ENCODE measurements around the gene NARS2.

The NARS2 gene

DNA sequence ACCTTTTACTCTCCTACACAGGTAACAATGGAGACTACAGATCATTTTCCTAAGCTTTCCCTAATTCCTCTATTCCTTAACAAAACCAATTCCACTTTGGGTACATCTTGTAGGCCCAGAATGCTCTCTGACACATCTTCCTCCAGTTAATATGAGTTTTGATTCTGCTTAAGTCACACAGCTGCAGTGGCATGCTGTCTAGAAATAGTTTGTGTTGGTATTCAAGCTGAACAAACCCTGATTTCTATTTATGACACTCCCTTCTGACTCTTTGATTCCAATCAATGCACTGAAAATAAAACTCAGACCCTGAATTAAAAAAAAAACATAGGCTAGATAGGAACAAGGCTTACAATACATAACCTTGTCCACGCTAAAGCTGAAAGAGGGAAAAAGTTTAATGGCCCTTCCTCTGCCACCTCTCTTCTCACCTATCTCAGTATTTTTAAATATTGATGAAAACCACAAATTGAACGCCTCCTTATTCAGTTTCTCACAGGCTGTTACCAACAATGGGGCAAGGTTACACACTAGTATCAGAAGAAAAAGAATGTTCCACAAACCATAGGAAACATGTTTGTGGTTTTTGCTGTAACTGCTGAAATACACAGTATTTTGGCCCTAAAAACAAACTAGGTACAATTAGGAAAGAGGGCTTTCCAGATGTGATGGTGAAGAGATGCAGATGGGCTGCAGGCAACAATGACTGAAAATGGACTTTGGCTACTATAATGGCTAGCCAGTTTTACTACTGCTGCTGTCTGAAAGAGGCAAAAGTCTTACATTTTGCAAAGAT lies 121.3 kb downstream of the NARS2 start:
- H3K4me3 ChIP-seq (ENCODE audit: low read depth, low read length): no peak overlapping the region
- CTCF ChIA-PET: interaction anchor here (0.6 kb wide), 1 partner anchor 407 kb away, joined by 3 read pairs; no protein-coding TSS in a partner anchor
- POLR2A ChIA-PET: no interaction called here
- TF ChIP-seq CTCF (IDR thresholded peaks at IDR 0.05; ENCODE audit: insufficient read depth, low read length, missing control alignments): no peak
- no peak for DNase-seq (ENCODE audit: low read depth, low spot score)

GRCh38 chr11:78451371-78452150 lies 123.1 kb downstream of the NARS2 start:
- ChIA-PET CTCF (interaction anchor here (1.5 kb wide), 1 partner anchor 17 kb away, joined by 4 read pairs; no protein-coding TSS in a partner anchor), POLR2A (no interaction called here)

GRCh38 chr11:78450866-78451265 lies 123.8 kb downstream of the NARS2 start:
- no peak for TF ChIP-seq CTCF (IDR thresholded peaks at IDR 0.05; ENCODE audit: insufficient read depth, low read length, missing control alignments)
- no peak overlapping the region for H3K4me3 ChIP-seq (ENCODE audit: low read depth, low read length)
- no peak for DNase-seq (ENCODE audit: low read depth, low spot score)
- CTCF ChIA-PET: no interaction called here
- POLR2A ChIA-PET: no interaction called here

More at GRCh38 chr11:78451371-78452150, 123.1 kb downstream of the NARS2 start:
- DNase-seq (ENCODE audit: low read depth, low spot score): no peak
- H3K4me3 ChIP-seq (ENCODE audit: low read depth, low read length): no peak overlapping the region
- TF ChIP-seq CTCF (IDR thresholded peaks at IDR 0.05; ENCODE audit: insufficient read depth, low read length, missing control alignments): no peak

DNA sequence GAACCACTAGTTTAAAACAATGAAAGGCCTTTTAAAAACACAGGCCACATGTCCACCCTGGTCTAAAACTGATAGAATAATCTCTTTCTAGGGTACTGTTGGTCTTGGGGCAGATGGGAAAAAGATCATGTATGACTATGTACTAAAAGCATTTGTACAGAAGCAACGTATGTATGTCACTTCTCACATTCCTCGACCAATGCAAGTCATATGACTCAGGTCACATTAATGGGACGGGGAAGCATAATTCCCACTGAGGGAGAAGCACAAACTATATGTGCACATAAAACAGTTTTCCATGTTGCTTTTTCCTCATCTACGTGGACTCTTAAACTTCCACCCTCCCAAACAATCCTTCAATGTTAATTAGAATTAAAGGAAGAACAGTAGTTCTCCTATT lies 124.8 kb downstream of the NARS2 start:
- DNase-seq (ENCODE audit: low read depth, low spot score): no peak
- TF ChIP-seq CTCF (IDR thresholded peaks at IDR 0.05; ENCODE audit: insufficient read depth, low read length, missing control alignments): no peak
- no peak overlapping the region for H3K4me3 ChIP-seq (ENCODE audit: low read depth, low read length)
- ChIA-PET POLR2A (no interaction called here), CTCF (no interaction called here)

DNA sequence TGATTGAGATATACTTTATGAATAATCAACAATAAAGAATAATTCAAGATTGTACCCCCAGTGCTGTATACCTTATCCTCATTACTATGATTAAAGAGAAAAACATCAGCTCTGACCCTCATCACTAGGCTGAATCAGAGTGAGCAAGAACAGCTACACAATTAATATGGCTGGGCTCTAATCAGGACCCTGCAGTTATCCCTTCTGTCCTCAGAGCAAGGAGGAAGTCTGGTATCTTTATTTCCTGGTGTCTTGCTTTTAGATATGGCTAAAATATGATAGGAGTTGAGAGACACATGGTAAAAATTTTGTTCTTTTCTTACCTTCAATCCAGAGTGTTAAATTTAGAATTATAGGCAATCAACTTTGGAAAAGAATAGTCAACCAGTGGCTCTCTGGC lies 128.5 kb downstream of the NARS2 start:
- TF ChIP-seq CTCF (IDR thresholded peaks at IDR 0.05; ENCODE audit: insufficient read depth, low read length, missing control alignments): no peak
- POLR2A ChIA-PET: no interaction called here
- CTCF ChIA-PET: interaction anchor here (1.1 to 1.6 kb wide), 4 partner anchors 10 to 28 kb away, joined by 3 to 4 read pairs (median 3); no protein-coding TSS in a partner anchor
- no peak for DNase-seq (ENCODE audit: low read depth, low spot score)
- H3K4me3 ChIP-seq (ENCODE audit: low read depth, low read length): no peak overlapping the region

DNA sequence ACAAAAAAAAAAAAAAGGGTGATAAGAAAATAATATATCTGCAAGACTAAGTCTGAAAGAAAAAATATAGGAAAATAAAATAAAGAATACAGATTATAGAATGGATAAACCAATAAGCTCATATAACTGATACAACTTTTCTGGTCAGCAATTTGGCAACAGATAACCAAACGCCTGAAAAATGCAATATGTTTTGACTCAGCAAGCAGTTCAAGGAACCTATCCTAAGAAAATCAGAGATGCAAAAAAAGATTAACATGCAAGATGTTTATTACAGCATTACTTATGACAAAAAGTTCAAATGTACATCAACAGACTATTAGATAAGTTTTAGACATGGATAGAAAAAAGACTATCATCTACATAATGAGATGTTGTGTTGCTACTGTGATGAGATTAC lies 129.9 kb downstream of the NARS2 start:
- no peak for TF ChIP-seq CTCF (IDR thresholded peaks at IDR 0.05; ENCODE audit: insufficient read depth, low read length, missing control alignments)
- no peak overlapping the region for H3K4me3 ChIP-seq (ENCODE audit: low read depth, low read length)
- POLR2A ChIA-PET: no interaction called here
- CTCF ChIA-PET: interaction anchor here (0.7 to 1.2 kb wide), 3 partner anchors 9 to 26 kb away, joined by 3 to 5 read pairs (median 4); no protein-coding TSS in a partner anchor
- no peak for DNase-seq (ENCODE audit: low read depth, low spot score)

Data from AG04449 (cell line).